Dermis blood vessel endothelial cell (primary cell): ENCODE data around the gene GOPC. TPM values are rescaled to one million over a fixed set of nuclear protein-coding genes. Genes with fewer than 3 reads are reported as not detected.

Experiments used
- DNase-seq: peaks from one replicate; pipeline ENCODE4 v3.0.0; 2010
- total RNA-seq: library from RNA; depleted of rRNA; stranded (reverse); fragments of >200 nt; gene quantifications from 2 replicates; pipeline ENCODE4 v1.2.3, GENCODE V29; 2014

GOPC gene
- total RNA-seq, 1 donor from 2014 or later = 41.7 TPM

DNA sequence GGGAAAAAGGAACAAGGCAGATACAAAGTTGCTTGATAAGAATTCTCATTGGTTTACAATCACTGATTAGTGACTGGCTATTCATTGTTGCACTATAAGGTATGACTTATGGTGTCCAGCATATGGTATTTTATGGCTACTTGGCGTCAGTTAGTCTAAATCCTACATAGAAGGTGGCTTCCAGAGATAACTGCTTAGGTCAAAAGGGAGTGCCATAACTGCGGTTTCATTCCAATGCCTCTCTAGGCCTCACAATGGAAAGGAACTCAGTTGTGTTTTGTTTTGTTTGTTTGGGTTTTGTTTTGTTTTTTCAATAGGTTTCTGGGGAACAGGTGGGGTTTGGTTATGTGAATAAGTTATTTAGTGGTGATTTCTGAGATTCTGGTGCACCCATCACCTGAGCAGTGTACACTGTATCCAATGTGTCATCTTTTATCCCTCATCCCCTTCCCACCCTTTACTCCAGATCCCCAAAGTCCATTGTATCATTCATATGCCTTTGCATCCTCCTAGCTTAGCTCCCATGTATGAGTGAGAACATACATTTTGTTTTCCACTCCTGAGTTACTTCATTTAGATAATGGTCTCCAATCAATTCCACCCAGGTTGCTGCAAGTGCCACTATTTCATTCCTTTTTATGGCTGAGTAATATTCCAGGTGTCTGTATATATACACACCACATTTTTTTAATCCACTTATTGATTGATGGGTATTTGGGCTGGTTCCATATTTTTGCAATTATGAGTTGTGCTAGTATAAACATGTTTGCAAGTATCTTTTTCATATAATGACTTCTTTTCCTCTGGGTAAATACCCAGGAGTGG is 7.0 kb downstream of the GOPC start:
- DNase-seq = no peak

- no peak for DNase-seq
These were observed 9.1 kb downstream of the GOPC start for GRCh38 chr6:117592983-117593759.

DNA sequence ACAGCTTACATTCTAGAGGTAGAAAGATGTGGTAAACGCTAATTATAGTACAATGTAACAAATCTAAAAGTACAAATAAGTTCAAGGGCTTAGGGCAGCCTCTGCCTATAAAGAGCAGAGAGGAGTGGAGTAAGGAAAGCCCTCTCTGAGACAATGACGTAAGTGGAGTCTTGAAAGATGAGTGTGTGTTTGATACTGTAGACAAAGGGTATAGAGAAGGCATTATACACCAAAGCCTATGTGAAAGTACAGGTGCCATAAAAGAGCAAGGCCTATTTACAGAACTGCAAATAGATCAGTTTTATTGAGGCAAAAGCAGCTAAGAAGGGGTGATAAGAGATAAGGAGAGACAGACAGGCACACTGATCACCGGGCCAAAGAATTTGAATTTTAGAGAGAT is 10.9 kb downstream of the GOPC start:
- DNase-seq = no peak

DNA sequence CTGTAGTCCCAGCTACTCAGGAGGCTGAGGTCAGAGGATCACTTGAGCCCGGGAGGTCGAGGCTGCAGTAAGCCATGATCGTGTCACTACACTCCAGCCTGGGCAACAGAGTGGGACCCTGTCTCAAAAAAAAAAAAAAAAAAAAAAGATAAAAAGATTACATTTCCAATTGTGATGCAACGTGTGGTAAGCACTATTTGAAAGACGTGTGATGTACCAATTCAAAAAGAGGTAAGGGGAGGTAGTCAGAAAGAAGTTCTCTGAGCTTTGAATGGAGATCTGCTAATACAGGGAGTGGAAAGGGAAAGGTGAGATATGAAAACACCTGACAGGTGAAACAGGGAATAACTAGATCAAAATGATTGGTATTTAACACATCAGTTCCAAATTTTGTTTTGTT is 11.9 kb downstream of the GOPC start:
- no peak for DNase-seq

- DNase-seq = no peak
These were observed 16.7 kb downstream of the GOPC start for GRCh38 chr6:117585647-117586046.

DNA sequence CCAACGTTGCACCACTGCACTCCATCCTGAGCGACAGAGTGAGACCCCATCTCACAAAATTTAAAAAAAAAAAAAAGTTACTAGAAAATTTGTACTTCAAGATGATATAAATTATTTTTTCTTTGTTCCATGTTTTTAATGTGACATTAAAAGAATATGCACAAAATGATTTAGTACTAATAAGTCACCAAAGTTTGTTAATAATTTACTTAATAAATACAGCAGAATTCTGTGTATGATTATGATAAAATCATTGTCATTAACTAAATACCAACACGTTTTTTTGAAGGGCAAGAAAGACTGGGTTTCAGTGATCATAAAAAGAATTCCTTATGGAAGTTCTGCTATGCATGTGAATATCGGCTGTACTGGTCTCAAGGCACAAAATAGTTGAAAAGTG is 28.1 kb downstream of the GOPC start:
- no peak for DNase-seq

- no peak for DNase-seq
These were observed 29.2 kb downstream of the GOPC start for GRCh38 chr6:117573006-117573680.

DNA sequence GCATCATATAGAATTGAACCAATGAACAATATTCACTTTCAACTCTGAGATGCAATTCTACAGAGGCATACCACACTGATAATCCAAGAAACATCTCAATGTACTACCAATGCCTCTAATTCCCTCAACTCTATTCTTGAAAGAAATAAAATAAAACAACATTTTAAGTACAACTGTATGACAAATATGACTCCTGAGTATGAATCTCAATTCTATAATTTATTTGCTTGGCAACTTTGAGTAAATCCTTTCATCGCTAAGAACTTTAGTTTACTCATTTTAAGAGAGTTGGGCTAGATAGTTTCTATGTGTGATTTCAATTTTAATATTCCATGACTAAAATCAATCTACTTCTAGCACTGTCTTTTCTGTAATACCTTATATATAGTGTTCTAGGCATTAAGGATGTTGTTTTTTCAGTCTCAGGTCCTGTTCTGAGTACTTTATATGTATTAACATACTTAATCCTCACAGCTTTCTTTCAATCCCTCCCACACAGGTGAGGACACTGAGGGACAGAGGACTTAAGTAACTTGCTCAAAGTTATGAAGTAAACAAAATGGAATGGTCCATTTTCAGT is 33.4 kb downstream of the GOPC start:
- DNase-seq = no peak

DNA sequence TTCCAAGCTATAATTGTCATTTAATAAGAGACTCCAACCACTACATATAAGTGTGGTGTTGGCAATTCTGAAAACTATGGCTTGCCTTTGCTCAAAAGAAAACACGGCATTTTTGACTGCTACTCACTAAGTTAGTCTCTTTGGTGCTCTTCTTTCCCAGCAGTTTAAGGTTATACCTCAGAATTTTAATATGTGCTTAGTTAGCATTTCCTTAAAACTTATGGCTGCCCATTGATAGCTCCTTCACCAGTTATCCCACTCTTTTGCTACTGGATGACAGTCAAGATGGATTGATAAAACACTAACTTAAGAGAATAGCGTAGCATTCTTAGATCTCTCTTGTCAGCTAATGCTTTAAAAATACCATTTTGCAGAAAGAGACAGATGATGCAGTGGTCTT is 34.1 kb downstream of the GOPC start:
- DNase-seq = no peak

GRCh38 chr6:117564681-117565080 is 37.6 kb downstream of the GOPC start:
- DNase-seq = no peak

DNA sequence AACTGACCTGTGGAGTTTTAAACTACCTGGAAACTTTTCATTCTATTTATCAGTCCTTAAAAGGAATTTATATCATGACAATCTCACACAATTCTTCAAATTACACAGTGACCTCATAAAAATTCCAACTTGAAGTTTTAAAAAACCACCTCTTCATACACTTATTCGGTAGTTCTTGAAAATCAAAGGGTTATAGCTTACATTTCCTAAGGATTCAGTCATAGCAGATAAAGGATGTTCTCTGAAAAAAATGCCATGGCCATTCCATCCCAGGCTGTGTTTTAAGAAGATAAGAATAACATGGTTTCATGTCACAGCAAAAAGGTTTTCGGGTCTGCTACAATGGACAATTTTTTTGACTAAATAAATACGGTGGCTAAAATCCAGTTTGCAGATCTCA is 41.2 kb downstream of the GOPC start:
- DNase-seq = no peak

DNA sequence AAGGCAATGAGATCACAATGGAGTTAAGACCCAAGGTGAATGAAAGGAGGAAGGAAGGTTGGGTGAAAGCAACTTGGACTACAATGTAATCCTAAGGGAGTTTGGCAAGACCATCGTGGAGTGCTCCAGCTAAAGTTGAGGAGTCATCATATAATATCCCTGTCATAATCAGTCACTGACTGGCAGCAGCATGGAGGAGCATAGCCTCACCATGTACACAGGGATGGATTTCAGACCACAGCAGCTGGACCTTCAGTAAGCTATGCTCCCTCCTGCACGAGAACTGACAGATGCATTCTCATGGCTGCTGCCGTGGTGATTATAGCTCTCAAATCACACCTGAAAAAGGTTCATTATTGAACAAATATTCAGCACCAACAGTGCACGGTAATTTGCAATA is 43.0 kb downstream of the GOPC start:
- no peak for DNase-seq

DNA sequence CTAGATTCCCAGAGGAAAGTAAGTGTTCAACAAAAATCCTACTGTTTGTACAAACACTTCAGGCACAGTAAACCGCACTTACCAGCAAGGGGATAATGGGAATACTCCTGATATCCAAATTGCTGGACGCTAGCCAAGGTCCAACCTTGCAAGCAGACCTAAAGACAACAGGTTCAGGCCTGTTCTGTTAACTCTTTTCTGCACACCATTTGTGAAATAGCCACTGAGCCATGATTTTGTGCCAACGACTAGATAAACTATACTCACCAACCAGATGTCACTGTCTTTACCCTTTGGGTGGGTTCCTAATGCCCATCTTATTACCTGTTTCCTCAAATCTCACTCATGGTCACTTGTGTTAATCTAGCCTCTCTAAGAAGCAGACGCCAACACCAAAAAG is 43.5 kb downstream of the GOPC start:
- DNase-seq = no peak

- no peak for DNase-seq
These were observed 44.4 kb downstream of the GOPC start for GRCh38 chr6:117557951-117558350.

- peak; percentile 68 for DNase-seq
These were observed 46.3 kb downstream of the GOPC start for GRCh38 chr6:117555882-117556498.

GRCh38 chr6:117555262-117555849 is 47.0 kb downstream of the GOPC start:
- no peak for DNase-seq

DNA sequence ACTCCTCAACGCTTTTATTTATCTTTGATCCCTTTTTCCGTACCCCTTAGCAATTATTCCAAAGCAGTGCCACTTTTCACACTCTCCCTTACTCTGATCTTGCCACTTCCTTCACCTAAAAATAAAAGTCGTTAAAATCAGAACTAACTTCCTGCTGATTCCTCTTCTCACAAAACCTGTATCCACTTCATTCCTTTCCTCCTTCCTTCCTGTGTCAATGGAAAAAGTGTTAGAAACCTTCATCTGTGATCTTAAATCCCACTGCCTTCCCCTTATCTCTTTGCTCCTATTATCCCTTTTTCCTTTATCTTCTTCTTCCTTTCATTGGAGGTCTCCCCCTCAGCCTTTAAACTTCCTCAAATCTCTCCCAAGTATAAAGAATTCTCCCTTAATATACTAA is 49.2 kb downstream of the GOPC start:
- no peak for DNase-seq

GRCh38 chr6:117552618-117553017 is 49.7 kb downstream of the GOPC start:
- no peak for DNase-seq

DNA sequence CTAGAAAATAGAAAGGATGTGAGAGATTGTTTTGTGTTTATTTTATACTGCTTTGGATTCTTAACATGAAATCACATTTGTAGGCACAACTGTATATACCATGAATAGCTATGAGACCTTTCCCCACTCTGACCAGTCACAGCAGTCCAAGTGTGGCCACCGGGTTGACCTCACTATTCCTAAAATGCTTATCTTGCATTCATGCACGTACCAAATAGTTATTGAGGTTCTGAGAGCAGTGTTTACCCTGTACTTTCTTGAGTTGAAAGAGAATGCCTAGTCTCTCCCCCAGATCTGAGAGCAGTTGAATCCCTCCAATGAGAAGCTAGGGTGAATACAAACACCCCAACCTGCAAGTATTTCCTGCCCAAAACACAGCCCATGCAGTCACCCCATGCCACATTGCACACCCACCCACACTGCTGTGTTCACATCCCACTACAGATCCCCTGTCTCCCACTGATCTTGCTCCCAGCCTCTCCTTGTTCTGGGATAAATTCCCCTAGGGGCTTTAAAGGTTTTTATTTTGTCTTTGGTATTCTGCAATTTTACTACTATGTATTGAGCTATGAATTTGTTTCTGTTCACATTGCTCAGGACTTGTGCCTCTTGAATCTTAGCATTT is 51.6 kb downstream of the GOPC start:
- no peak for DNase-seq

GRCh38 chr6:117550078-117550600 is 52.2 kb downstream of the GOPC start:
- no peak for DNase-seq

DNA sequence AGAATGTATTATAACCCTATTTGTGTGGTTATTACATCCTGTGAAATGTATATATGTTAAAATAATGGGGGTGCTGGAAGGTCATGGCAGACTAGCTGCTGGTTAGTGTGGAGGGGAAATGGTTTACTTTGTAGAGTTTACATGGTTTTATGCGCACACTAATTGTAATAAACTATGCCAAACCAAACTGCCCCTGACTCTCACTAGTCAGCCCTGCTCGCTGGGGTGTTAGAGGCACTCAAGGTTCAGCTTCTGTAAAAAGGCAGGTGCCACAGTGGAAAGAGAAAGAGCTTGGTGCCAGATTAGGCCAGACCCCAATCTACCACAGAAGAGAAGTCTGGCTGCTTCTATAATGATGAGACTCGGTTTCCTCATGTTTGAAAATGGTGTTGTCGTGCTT is 52.7 kb downstream of the GOPC start:
- DNase-seq = no peak
